IPS-18a (cell line): Measurements from ENCODE around the gene EDN1.
"Not testable (repeated sequence)": the region's sequence is repeated elsewhere in the genome, so short reads cannot be mapped to it uniquely, and the experiment has no call there.

Experiments
- H3K27ac ChIP-seq: one replicate; pipeline ENCODE4 v1.5.1; 2013; ENCODE audit warnings: low read length
- H3K27me3 ChIP-seq: one replicate; pipeline ENCODE4 v1.6.1; 2013; ENCODE audit warnings: mild to moderate bottlenecking, low read length; ENCODE audit not compliant: control insufficient read depth, insufficient read depth
- H3K36me3 ChIP-seq: one replicate; pipeline ENCODE4 v1.6.1; 2013; ENCODE audit warnings: low read depth, low read length; ENCODE audit not compliant: control insufficient read depth
- H3K4me1 ChIP-seq: one replicate; pipeline ENCODE4 v1.6.1; 2013; ENCODE audit warnings: low read depth, low read length; ENCODE audit not compliant: control insufficient read depth
- H3K4me3 ChIP-seq: one replicate; pipeline ENCODE4 v1.5.1; 2013; ENCODE audit warnings: low read length
- H3K9ac ChIP-seq: one replicate; pipeline ENCODE4 v1.6.1; 2013; ENCODE audit warnings: mild to moderate bottlenecking, low read length, moderate library complexity
- H3K9me3 ChIP-seq: one replicate; pipeline ENCODE4 v1.6.1; 2013; ENCODE audit warnings: low read depth, low read length; ENCODE audit not compliant: control insufficient read depth

EDN1 gene

GRCh38 chr6:12315292-12316081, 25.3 kb downstream of the EDN1 start:
- Histone ChIP-seq H3K27ac (no peak overlapping the region), H3K9ac (no peak overlapping the region), H3K36me3 (no peaks in the 10 kb centered on the region), H3K27me3 (no peaks in the 10 kb centered on the region), H3K9me3 (no peaks in the 10 kb centered on the region), H3K4me1 (no peaks in the 10 kb centered on the region), H3K4me3 (no peak overlapping the region)

- no peak overlapping the region for H3K4me3 ChIP-seq
- H3K9me3 ChIP-seq, result no peaks in the 10 kb centered on the region
- H3K27ac ChIP-seq, result no peak overlapping the region
- H3K4me1 ChIP-seq, result no peaks in the 10 kb centered on the region
- no peak overlapping the region for H3K9ac ChIP-seq
- no peaks in the 10 kb centered on the region for H3K27me3 ChIP-seq
- H3K36me3 ChIP-seq, result no peaks in the 10 kb centered on the region
Observed at GRCh38 chr6:12318749-12319148, 28.6 kb downstream of the EDN1 start.

GRCh38 chr6:12320074-12320473, 29.9 kb downstream of the EDN1 start:
- H3K9me3 ChIP-seq, H3K4me3 ChIP-seq, H3K27ac ChIP-seq, H3K27me3 ChIP-seq, H3K36me3 ChIP-seq, H3K9ac ChIP-seq: not testable (repeated sequence)
- peaks cover 11% of the 10 kb centered on the region for H3K4me1 ChIP-seq

GRCh38 chr6:12324099-12324498, 33.9 kb downstream of the EDN1 start:
- Histone ChIP-seq H3K27me3 (no peaks in the 10 kb centered on the region), H3K27ac (no peak overlapping the region), H3K9ac (no peak overlapping the region), H3K9me3 (no peaks in the 10 kb centered on the region), H3K4me3 (no peak overlapping the region), H3K4me1 (peaks cover 29% of the 10 kb centered on the region), H3K36me3 (no peaks in the 10 kb centered on the region)

- Histone ChIP-seq H3K4me3 (no peak overlapping the region), H3K9me3 (no peaks in the 10 kb centered on the region), H3K36me3 (no peaks in the 10 kb centered on the region), H3K9ac (no peak overlapping the region), H3K27me3 (no peaks in the 10 kb centered on the region), H3K4me1 (peaks cover 29% of the 10 kb centered on the region), H3K27ac (no peak overlapping the region)
Observed at GRCh38 chr6:12324748-12325147, 34.6 kb downstream of the EDN1 start.

- Histone ChIP-seq H3K27me3 (no peaks in the 10 kb centered on the region), H3K27ac (no peak overlapping the region), H3K9ac (no peak overlapping the region), H3K9me3 (no peaks in the 10 kb centered on the region), H3K4me3 (no peak overlapping the region), H3K36me3 (no peaks in the 10 kb centered on the region), H3K4me1 (peaks cover 29% of the 10 kb centered on the region)
Observed at GRCh38 chr6:12325872-12326271, 35.7 kb downstream of the EDN1 start.

GRCh38 chr6:12327391-12327790, 37.2 kb downstream of the EDN1 start:
- Histone ChIP-seq H3K27ac (no peak overlapping the region), H3K27me3 (no peaks in the 10 kb centered on the region), H3K9ac (no peak overlapping the region), H3K4me1 (peaks cover 29% of the 10 kb centered on the region), H3K9me3 (no peaks in the 10 kb centered on the region), H3K4me3 (no peak overlapping the region), H3K36me3 (no peaks in the 10 kb centered on the region)

GRCh38 chr6:12327988-12328387, 37.8 kb downstream of the EDN1 start:
- Histone ChIP-seq H3K4me3 (no peak overlapping the region), H3K36me3 (no peaks in the 10 kb centered on the region), H3K27me3 (no peaks in the 10 kb centered on the region), H3K9ac (no peak overlapping the region), H3K9me3 (no peaks in the 10 kb centered on the region), H3K4me1 (peaks cover 29% of the 10 kb centered on the region), H3K27ac (no peak overlapping the region)

- Histone ChIP-seq H3K9me3 (no peaks in the 10 kb centered on the region), H3K4me1 (peaks cover 29% of the 10 kb centered on the region), H3K9ac (no peak overlapping the region), H3K36me3 (no peaks in the 10 kb centered on the region), H3K27ac (no peak overlapping the region), H3K27me3 (no peaks in the 10 kb centered on the region), H3K4me3 (no peak overlapping the region)
Observed at GRCh38 chr6:12328701-12329100, 38.5 kb downstream of the EDN1 start.

GRCh38 chr6:12331474-12331873, 41.3 kb downstream of the EDN1 start:
- H3K9me3 ChIP-seq, result no peaks in the 10 kb centered on the region
- peaks cover 16% of the 10 kb centered on the region for H3K4me1 ChIP-seq
- no peaks in the 10 kb centered on the region for H3K27me3 ChIP-seq
- H3K9ac ChIP-seq, result no peak overlapping the region
- no peak overlapping the region for H3K27ac ChIP-seq
- H3K36me3 ChIP-seq, result no peaks in the 10 kb centered on the region
- H3K4me3 ChIP-seq, result no peak overlapping the region

- H3K27ac ChIP-seq, result no peak overlapping the region
- no peaks in the 10 kb centered on the region for H3K36me3 ChIP-seq
- no peaks in the 10 kb centered on the region for H3K27me3 ChIP-seq
- H3K9me3 ChIP-seq, result no peaks in the 10 kb centered on the region
- no peak overlapping the region for H3K9ac ChIP-seq
- no peak overlapping the region for H3K4me3 ChIP-seq
- peaks cover 11% of the 10 kb centered on the region for H3K4me1 ChIP-seq
Observed at GRCh38 chr6:12331951-12332749, 42.0 kb downstream of the EDN1 start.

GRCh38 chr6:12332750-12333079, 42.6 kb downstream of the EDN1 start:
- H3K36me3 ChIP-seq, H3K27ac ChIP-seq, H3K9ac ChIP-seq, H3K27me3 ChIP-seq, H3K9me3 ChIP-seq, H3K4me3 ChIP-seq: not testable (repeated sequence)
- H3K4me1 ChIP-seq, result peaks cover 11% of the 10 kb centered on the region
